22Rv1 (cell line): ENCODE data around the gene CDKN2AIPNL.
"Not testable (repeated sequence)": the region's sequence is repeated elsewhere in the genome, so short reads cannot be mapped to it uniquely, and the experiment has no call there.

Experiments used
- H3K27ac ChIP-seq: fragments of 450-650 bp; 2 replicates; pipeline ENCODE4 v1.5.1; 2017
- CTCF ChIP-seq: fragments of 450-650 bp; IDR thresholded peaks from 2 replicates; pipeline ENCODE4 v1.5.1; 2017; ENCODE audit warnings: mild to moderate bottlenecking
- ZFX ChIP-seq: fragments of 450-650 bp; IDR thresholded peaks from 2 replicates; pipeline ENCODE4 v1.6.1; 2017; ENCODE audit warnings: antibody characterized with exemption, borderline replicate concordance

The CDKN2AIPNL gene

GRCh38 chr5:134380346-134380745, 31.3 kb downstream of the CDKN2AIPNL start:
- no peak for TF ChIP-seq CTCF
- no peak for TF ChIP-seq ZFX
- H3K27ac ChIP-seq, result no peak overlapping the region

- no peak for TF ChIP-seq CTCF
- no peak for TF ChIP-seq ZFX
- H3K27ac ChIP-seq, result no peak overlapping the region
Observed at GRCh38 chr5:134374232-134374631, 37.4 kb downstream of the CDKN2AIPNL start.

GRCh38 chr5:134373633-134374032, 38.0 kb downstream of the CDKN2AIPNL start:
- H3K27ac ChIP-seq, result not testable (repeated sequence)

- H3K27ac ChIP-seq, result peak overlapping the region; percentile 92
- TF ChIP-seq CTCF, result no peak
- no peak for TF ChIP-seq ZFX
Observed at GRCh38 chr5:134371834-134372340, 39.8 kb downstream of the CDKN2AIPNL start.

GRCh38 chr5:134370871-134371833, 40.5 kb downstream of the CDKN2AIPNL start, which contains the start of gene UBE2B:
Gene UBE2B (plus strand): TSS chr5:134371569. CDS start chr5:134371596, 27 bp downstream.
- peak within 1 kb of the TSS; percentile 92 for H3K27ac ChIP-seq
- no peak for TF ChIP-seq CTCF
- no peak for TF ChIP-seq ZFX

- peak overlapping the region; percentile 92 for H3K27ac ChIP-seq
- TF ChIP-seq CTCF (no peak), ZFX (no peak)
Observed at GRCh38 chr5:134370311-134370870, 41.3 kb downstream of the CDKN2AIPNL start.

- TF ChIP-seq ZFX, result no peak
- TF ChIP-seq CTCF, result no peak
- no peak overlapping the region for H3K27ac ChIP-seq
Observed at GRCh38 chr5:134365604-134366003, 46.1 kb downstream of the CDKN2AIPNL start.
